HG03066 (cell line): ENCODE results near the gene FHIT.
"Not testable (repeated sequence)": the region's sequence is repeated elsewhere in the genome, so short reads cannot be mapped to it uniquely, and the experiment has no call there.

Experiments used
- ATAC-seq: cut with Tn5 transposase; IDR thresholded peaks from one replicate; pipeline ENCODE4 v1.9.1; 2021; ENCODE audit warnings: low read depth; ENCODE audit not compliant: unreplicated experiment

Gene FHIT

GRCh38 chr3:59939826-59940426, 1311.3 kb downstream of the FHIT start:
- no peak for ATAC-seq

GRCh38 chr3:59938828-59939227, 1312.4 kb downstream of the FHIT start:
- ATAC-seq: no peak

DNA sequence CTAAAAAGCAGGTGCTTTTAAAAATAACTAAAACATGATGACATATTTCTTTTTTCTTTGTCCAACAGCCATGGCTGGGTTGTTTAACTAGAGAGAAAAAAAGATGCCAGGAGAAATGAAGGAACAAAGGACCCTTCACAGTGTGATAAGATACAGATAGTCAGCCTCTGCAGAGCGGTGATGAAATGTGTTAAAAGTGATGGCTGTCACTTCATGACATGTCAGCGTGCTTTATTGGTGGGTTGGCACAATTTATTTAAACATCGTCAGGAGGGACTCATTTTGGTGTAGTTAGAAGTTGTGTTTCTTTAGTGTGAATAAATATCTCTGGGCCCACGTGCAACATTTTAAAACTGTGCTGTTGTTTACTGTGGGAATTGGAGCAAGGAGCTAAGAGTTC, 1314.1 kb downstream of the FHIT start:
- no peak for ATAC-seq

DNA sequence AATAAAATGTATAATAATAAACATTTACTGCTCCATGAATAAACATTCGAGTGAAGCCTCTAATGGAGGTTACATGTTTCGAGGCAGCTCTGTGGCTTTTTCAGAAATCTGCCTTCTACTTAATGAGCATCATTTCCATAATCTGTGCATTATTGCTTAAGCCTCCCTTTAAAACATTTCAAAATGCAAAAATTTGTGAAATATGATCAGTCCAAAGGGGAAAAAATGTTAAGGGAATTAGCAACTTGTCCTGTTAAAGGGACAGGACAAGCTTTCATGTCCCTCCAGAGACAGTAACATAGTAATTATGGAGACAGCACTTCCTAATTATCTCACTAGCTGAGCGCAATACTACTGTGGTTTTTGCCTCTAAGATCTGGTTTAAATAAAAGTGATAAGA, 1314.8 kb downstream of the FHIT start:
- ATAC-seq: no peak

- peak; percentile 75 for ATAC-seq
Observed at GRCh38 chr3:59935025-59935424, 1316.2 kb downstream of the FHIT start.

GRCh38 chr3:59934560-59934959, 1316.7 kb downstream of the FHIT start:
- ATAC-seq: not testable (repeated sequence)

DNA sequence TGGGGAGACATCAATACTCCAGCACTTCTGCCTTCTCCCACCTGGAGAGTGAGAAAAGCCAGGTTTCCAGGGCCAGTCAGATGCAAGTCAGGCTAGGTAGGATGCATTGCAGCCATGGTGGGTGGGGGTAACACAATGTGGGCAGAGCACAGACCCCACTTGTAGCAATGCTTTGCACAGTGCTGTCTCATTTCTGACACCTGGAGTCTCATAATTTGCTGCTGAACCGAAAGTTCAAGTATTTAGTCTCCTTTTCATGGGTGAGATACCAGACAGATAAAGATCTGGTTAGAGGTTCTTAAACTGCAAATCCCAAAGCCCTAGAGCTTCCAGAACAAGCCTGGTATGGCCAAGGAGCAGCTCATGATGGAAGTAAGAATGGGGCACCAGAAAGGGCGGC, 1321.1 kb downstream of the FHIT start:
- no peak for ATAC-seq

DNA sequence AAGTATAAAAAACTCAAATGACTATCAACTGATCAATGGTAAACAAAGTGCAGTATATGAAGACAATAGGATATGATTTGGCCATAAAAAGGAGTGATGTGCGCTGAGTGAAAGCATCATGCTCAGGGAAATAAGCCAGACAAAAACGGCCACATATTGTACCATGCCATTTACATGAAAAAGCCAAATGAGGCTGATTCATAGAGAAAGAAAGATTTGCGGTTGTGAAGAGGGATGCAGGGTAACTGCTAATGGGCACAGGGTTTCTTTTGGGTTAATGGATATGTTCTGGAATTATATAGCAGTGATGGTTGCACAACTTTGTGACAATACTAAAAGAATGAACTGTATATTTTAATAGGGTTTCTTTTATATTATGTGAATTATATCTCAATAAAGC, 1324.2 kb downstream of the FHIT start:
- ATAC-seq: no peak

GRCh38 chr3:59925946-59926345, 1325.3 kb downstream of the FHIT start:
- no peak for ATAC-seq

DNA sequence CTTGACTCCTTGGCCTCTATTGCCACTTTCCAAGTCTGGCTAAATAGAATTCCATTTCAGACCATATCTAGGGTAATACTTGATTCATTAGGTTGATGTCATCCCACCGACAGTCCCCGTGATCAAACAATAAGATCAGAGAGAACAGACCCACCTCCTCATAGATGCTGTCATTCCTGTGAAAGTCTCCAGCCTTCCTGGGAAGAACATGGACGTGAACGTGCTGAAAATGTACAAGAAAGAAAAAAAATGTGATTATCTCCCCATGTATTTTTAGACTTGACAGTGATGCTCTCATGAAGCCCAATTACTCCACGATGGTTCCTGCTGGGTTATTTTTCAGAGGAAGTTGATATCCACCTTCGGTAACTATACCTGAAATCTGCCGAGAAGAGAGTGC, 1329.1 kb downstream of the FHIT start:
- no peak for ATAC-seq

DNA sequence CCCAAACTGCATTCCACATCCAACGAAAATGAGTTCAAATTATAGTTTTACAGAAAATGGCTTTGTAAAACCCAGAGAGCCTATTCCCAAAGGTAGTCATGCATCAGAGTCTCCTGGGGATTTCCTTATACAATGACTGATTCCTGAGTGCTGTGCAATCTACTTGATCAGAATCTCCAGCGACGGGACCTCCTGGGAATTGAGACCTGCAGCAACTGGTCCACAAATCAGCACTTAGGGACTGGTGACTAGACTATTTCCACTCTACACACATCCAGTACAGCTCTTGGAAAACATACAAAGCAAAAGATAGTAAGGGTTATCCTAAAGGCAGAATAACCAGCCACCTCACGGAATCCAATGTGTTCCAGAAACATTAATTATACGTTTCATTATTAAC, 1330.4 kb downstream of the FHIT start:
- ATAC-seq: no peak

- ATAC-seq: no peak
Observed at GRCh38 chr3:59919586-59919985, 1331.7 kb downstream of the FHIT start.

DNA sequence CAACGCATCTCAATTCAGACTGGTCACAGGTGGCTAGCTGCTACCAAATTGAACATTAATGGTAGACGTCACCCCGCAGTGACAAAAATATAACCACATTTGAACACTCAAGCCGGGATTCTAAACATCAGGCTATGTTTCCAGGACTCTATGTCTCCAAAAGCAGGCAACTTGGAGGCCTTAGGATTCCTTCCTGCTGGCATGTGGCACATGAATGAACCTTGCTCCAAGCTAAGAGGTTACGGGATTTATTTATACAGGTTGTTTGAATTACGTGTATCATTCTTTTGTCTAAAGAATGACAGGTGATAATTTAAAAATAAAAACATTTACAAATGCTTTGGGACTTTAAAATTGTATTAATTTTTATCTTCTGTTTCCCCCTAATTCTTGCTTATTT, 1337.0 kb downstream of the FHIT start:
- no peak for ATAC-seq

- ATAC-seq: no peak
Observed at GRCh38 chr3:59913645-59914044, 1337.6 kb downstream of the FHIT start.

DNA sequence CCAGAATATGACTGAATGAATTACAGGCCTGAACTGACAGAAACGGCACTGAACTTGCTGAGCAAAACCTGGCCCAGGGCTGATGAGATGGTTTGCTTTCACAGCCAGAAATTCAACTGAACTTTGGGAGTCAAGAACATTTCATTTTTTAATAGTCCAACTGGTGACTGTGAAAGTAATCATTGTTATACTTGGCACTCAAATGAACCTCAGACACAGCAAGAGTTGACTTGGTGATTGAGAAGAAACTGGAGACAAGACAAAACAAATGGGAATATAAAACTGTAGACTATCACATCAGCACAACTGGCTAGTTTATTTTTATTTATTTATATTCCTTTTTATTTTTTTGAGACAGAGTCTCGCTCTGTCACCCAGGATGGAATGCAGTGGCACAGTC, 1342.6 kb downstream of the FHIT start:
- ATAC-seq: no peak

GRCh38 chr3:59908280-59908679, 1343.0 kb downstream of the FHIT start:
- ATAC-seq: no peak

DNA sequence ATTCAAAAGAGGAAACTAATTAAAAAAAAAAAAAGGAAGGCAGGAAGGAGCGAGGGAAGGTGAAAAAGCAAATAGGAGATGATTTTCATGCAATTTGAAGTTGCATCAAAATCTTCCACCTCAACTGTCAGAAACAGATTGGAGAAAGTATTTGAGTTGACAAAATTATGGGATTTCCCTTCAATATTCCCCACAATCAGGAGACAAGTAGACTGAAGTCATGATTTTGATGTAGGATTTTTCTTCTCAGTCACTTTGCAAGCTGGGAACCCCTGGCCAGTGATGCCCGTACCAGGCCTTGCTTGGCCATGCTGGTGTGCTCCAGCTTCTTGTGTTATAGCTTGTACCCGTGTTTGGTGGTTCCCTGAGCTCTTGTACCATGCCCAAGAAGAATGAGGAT, 1347.0 kb downstream of the FHIT start:
- no peak for ATAC-seq

DNA sequence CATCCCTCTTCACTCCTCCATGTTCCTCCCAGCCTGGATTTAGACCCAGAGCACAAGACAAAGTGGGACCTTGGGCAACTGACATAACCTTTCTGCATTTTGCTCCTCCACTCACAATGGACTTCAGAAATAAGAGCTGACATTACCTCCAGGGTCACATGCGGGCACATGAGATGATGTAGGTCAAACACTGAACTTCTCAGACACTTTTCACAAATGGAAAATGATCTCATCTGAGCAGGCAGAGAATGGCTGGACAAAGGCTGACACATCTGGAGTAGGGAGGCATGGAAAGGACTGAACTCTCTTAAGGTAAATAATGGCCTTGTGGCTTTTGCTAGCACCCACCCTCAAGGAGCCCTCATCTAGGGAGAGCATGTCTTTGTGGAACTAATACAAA, 1352.2 kb downstream of the FHIT start:
- no peak for ATAC-seq

DNA sequence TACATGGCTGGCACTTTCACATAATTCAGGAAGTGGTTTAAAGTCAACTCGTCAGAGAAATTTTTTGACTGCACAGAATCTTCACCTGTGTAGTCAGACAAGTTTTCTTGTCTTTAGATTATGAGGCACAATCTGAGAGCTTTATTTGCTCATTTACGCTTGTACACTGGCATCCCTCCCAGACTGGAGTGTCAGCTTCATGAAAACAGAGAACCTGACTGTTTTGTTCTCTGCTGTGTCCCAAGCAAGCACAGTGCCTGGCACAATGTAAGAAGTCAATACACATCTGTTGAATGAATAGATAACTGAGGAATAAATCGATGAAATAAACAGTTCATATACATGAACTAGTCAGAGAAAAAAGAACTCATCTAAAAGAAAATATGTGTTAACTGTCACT, 1355.3 kb downstream of the FHIT start:
- ATAC-seq: no peak

GRCh38 chr3:59894425-59895121, 1356.7 kb downstream of the FHIT start:
- ATAC-seq: no peak

DNA sequence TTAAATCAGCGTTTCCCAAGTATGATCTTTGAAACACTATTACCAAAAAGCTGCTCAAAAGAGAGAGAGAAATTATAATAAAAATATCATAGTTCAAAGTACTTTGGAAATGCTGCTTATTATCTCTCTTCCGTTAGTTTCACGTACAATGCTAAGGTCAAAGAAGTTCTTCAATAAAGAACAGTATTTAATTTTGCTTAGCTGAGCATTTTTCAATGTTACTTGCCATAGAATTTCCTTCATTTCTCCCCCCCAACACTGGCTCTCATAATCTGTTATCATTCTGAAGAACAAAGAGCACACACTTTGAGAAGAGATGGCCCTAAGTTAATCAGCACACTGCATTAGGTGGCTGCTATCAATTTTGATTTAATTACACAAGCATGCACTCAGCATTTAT, 1360.6 kb downstream of the FHIT start:
- no peak for ATAC-seq

- no peak for ATAC-seq
Observed at GRCh38 chr3:59886790-59887189, 1364.5 kb downstream of the FHIT start.
